NCI-H748 treated with DMSO at 0.1 percent for 48 hours (cell line): ENCODE data around the gene SMC1B.
"Not testable (repeated sequence)": the region's sequence is repeated elsewhere in the genome, so short reads cannot be mapped to it uniquely, and the experiment has no call there.

Source experiments
- DNase-seq: peaks from one replicate; lab custom pipeline; 2025; lab: John Stamatoyannopoulos, UW

The SMC1B gene

DNA sequence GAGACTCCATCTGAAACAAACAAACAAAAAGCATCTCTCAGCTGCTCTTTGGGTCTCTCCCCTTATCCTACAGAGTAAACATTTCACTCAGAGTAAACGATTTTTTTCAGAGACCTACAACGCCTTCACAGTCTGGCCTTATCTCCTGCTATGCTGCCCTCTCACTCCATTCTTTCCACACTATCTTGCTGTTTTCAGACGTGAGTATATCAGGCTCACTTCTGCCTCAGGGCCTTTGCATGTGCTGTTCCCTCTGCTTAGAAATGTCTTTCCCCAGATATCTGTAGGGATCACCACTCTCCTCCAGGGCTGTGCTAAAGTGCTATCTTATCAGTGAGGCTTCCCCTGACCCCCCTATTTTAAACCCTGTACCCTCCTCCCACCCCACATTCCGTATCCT, 6.6 kb upstream of the SMC1B start:
- DNase-seq = no peak

GRCh38 chr22:45418770-45419138, 5.4 kb upstream of the SMC1B start:
- no peak for DNase-seq

- DNase-seq = no peak
Observed at GRCh38 chr22:45418056-45418769, 4.8 kb upstream of the SMC1B start.

DNA sequence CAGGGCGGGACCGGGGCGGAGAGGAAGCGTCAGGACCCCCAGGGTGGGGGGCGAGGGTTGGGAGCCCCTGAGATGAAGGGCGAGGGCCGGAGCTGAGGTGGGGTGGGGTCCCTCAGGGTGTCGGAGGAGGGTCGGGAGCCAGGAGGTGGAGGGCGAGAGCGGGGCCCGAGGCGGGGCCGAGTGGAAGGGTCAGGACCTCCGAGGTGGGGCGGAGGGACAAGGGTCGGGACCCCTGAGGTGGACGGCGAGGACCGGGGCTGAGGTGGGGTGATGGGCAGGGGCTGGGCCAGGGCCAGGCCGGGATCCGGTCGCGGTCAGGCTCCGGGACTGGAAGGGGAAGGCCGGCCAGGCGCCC, 409 bp downstream of the SMC1B start:
- DNase-seq = no peak

GRCh38 chr22:45407793-45408192, 5.6 kb downstream of the SMC1B start:
- no peak for DNase-seq

DNA sequence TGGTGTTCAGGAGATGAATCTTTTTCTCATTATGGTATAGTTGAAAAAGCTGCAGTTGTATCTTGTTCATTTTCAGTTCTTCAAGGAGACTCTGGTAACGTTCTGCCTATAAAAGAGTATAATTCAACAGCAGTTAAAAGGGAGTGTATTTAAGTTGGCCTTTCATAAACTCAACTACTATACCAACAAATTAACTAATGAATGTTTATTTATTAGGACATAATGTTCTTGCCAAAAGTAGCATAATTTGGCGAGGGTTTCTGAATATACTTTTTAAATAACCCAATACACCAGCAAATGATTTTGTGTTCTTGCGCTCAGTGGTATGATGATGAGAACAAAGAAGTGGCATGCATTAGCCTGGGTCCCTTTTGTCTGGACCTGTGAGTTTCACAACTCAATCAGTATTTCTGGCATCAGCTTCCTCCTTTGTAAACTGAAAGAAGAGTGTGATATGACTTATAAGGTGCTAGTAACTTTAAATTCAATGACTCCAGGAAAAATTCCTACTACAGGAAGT, 10.9 kb downstream of the SMC1B start:
- no peak for DNase-seq

DNA sequence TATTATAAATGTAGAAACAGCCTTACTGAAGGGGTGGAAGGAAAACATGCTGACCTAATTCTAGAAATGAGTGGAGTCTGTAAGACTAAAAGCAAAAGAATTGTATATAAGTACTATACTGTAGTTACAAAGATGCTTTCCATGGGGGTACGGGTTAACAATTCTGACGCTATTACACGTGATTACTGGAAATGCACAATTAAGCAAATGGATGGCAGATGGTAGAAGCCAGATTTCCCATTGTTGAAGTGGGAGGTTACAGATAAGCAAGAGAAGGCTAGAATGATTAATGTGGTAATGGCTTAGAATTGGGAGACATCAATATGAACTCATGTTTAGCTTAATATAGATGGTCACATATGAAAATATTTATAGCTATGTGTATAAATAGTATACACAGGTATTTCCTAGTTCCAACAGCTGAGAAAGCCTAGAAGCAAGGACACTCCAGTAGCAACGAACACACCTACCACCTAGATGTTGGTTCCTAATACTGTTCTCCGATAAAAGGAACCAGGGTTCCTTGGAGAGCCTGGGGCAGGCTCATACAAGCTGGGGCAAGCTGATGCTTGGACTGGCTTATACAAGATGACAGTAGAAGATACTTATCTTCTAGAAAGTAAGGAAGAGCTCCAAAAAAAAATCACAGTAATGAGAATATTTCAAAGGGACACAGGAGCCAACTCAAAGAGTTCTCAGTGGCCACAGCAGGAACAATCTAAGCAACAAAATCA, 13.5 kb downstream of the SMC1B start:
- no peak for DNase-seq

DNA sequence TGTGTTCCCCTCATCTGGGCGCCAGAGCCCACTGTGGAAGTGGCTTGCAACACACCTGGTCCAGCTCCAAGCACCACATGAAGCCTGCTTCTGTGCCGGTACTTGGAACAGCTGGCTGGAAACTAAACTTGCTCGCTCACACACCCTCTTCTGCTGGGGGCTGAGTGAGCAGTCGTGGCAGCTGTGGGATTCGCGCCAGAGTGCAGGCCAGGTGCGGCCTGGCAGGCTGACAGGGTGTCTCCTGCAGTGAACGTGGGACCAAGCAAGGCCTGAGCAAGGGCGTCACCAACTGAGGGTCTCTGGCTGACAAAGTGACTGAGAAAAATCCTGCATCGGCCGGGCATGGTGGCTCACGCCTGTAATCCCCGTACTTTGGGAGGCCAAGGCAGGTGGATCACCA, 15.2 kb downstream of the SMC1B start:
- no peak for DNase-seq

DNA sequence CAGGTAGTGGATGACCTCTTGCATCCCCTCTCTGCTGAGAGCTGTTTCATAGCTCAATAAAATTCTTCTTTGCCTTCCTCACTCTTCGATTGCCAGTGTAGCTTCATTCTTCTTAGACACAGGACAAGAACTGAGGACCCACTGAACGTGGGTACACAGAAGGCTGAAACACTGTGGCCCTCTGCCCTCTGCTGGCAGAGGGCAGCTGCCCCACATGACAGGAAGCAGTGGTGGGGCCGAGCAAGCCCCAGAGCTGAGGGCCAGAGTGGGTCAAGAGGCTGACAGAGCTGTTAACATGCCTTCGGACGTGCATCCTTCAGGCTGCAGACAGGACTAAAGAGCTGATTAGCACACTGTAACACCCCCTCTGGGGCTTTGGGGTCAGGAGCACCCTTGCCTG, 15.6 kb downstream of the SMC1B start:
- DNase-seq = no peak

GRCh38 chr22:45389546-45389945, 23.9 kb downstream of the SMC1B start:
- DNase-seq = no peak

DNA sequence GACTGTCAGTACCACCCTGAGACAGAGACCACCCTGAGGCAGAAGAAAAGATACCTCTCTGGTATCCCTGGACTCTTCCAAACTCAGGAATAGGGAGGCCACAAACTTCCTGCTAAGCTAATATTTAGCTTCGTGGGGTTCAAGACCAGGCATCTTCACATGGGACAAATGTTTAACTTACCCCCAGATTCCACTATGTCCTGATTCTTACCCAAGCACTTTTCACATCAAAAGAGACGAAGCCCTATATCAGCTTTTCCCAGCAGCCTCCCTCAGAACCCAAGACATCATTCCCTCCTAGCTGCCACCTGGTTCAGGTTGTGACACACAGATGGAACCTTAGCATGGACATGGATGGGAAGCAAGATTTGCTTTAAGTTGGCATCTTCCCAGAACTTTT, 32.1 kb downstream of the SMC1B start:
- DNase-seq = no peak

DNA sequence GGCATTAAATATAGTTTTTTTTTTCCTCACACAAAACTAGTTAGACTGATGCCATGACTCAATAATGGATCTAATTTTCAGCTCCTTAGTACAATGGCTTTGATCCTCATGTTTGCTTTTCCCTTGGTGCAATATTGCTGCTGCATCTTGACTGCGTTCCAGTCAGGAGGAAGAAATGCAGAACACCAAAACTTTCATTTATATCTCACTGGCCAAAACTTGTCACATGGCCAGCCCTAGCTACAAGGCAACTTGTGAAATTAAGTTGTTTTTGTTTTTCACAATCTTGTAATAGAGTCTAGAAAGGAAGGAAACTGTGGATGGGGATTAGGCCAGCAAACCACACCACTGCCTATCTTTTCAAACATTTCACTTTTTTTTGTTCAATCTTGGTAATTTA, 36.7 kb downstream of the SMC1B start:
- no peak for DNase-seq

DNA sequence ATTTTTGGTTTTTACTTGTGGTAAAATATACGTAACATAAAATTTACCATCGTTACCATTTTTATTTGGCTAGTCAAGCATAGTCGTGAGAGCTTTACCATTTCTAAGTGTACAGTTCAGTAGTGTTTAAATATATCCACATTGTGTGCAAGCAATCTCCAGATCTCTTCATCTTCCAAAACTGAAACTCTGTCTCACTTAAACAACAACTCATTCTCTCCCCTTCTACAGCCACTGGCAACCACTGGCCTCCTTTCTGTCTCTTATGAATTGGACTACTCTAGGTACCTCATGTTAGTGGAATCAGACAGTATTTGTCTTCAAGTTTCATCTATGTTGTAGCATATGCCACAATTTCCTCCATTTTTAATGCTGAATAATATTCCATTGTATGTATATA, 37.4 kb downstream of the SMC1B start:
- no peak for DNase-seq

GRCh38 chr22:45373592-45373991, 39.8 kb downstream of the SMC1B start:
- not testable (repeated sequence) for DNase-seq

DNA sequence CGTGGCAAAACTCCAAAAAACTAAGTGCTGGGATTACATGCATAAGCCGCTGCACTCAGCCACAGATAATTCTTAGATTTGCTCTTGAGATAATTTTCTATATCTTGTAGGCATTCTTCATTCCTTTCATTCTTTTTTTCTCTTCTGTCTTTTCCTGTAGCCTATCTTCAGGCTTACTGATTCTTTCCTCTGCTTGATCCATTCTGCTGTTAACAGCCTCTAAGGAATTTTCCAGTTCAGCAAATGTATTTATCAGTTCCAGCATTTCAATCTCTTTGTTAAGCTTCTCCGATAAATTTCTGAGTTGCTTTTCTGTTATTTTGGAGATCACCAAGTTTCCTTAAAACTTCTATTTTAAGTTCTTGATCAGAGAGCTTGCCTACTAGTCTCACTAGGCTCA, 46.7 kb downstream of the SMC1B start:
- no peak for DNase-seq

GRCh38 chr22:45359627-45360026, 53.8 kb downstream of the SMC1B start:
- DNase-seq = no peak

DNA sequence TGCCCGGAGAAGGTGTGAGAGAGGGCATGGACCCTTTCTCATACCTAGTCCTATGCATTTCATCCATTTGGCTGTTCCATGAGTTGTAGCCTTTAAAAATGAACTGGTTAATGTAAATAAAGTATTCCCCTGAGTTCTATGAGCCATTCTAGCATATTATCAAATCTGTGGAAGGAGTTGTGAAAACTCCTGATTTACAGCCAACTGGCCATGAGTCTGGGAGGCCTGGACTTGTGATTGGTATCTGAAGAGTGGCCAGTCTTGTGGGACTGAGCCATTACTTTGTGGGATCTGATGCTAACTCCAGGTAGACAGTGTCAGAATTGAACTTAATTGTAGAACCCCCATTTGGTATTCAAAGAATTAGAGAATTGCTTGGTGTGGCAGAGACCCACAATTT, 55.3 kb downstream of the SMC1B start:
- DNase-seq = no peak

DNA sequence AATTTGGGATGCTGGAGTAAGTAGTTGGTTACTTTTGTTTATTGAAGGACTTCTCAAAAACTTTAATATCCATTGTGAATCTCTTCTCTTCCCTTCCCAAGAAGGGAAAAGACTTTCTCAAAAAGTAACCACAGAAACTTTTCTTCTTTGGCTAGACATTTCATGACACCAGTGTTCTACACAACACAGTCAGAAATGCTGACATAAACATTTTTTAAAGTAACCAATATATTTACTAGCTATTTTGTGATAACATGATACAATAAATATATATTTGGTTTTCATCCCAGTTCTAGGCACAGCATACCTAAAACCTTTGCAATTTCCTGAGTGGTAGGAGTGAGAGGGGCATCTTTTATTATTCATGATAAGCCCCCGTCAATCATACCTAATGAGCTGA, 55.9 kb downstream of the SMC1B start:
- no peak for DNase-seq

DNA sequence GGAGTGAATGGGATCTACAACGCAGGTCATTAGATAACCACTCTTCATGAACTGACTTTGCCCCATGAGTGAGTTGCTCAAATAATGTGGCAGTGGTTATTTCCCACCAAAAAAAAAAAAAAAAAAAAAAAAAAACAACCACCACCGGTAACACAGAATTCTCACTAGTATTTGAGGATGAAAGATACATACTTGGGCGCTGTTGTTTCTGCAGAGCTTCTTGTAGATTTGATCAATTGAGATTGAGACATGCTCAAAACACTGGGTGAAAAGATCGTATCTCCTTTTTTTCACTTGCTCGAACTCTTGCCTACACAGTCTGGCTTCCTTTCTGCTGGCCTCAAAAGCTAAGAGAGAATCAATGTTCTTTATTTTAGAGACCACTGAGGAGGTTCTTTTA, 59.6 kb downstream of the SMC1B start:
- no peak for DNase-seq

DNA sequence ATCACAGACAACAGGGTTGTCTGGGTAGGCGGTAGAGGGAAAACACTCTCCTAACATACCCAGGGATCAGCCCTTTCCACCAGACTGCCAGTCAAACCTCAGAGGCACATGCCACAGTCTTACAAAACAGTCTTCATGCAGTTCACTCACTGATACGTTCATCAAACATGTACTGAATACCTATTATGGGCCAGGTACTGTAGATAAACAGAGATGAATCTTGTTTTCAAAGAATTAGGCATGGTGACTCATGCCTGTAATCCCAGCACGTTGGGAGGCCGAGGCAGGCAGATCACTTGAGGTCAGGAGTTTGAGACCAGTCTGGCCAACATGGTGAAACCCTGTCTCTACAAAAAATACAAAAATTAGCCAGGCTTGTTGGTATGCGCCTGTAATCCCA, 60.6 kb downstream of the SMC1B start:
- not testable (repeated sequence) for DNase-seq

DNA sequence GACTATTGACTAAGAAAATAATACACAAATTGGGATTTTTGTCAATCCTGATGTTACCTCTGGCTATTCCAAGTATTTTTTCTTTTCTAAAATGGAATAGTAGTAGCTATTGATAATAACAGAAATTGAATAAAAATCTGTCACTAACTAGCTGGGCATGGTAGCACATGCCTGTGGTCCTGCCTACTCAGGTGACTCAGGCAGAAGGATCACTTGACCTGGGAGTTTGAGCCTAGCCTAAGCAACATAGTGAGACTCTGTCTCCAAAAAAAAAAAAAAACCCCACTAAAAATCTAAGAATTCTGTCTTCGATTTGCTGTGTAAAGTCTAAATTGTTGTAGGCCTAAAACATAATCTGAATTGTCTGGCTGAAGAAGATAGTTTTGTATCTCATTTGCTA, 61.4 kb downstream of the SMC1B start:
- no peak for DNase-seq

GRCh38 chr22:45349916-45350315, 63.5 kb downstream of the SMC1B start:
- DNase-seq = no peak

DNA sequence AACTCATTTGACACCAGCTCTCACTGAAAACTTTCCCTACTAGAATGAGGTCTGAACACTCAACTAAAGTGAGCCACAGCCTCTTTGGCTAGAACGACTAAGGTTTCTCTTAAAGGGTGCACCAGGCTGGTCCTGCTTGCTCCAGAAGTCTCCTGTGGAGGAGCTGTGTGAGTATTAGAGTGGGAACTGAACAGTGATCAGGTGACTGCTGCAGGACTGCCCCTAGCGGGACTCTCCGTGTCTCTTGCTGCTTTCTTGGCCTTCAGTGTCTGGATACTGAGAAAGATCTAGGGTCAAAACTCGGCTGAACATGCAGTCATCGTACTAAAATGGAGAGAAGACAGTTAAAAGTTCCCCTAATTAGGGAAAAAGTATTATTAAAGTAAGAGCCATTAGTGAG, 69.1 kb downstream of the SMC1B start:
- no peak for DNase-seq

- no peak for DNase-seq
Observed at GRCh38 chr22:45343143-45343542, 70.3 kb downstream of the SMC1B start.
